ENCODE data around the gene SLC8A1.
A peak's percentile ranks its signal among the peaks of the same experiment; 100 is the strongest.

The SLC8A1 gene

GRCh38 chr2:40150266-40150665 lies 301.6 kb downstream of the SLC8A1 start:
- no peak for DNase-seq (ENCODE audit: low spot score)

- no peak for DNase-seq (ENCODE audit: low spot score)
These were observed 303.6 kb downstream of the SLC8A1 start for GRCh38 chr2:40148334-40148733.

GRCh38 chr2:40147360-40147759 lies 304.5 kb downstream of the SLC8A1 start:
- no peak for DNase-seq (ENCODE audit: low spot score)

- no peak for DNase-seq (ENCODE audit: low spot score)
These were observed 307.9 kb downstream of the SLC8A1 start for GRCh38 chr2:40144022-40144421.

- no peak for DNase-seq (ENCODE audit: low spot score)
These were observed 313.6 kb downstream of the SLC8A1 start for GRCh38 chr2:40138314-40138713.

- DNase-seq (ENCODE audit: low spot score): no peak
These were observed 320.7 kb downstream of the SLC8A1 start for GRCh38 chr2:40131081-40131704.

GRCh38 chr2:40130251-40130994 lies 321.5 kb downstream of the SLC8A1 start:
- peak; percentile 31 for DNase-seq (ENCODE audit: low spot score)

GRCh38 chr2:40129725-40130124 lies 322.2 kb downstream of the SLC8A1 start:
- no peak for DNase-seq (ENCODE audit: low spot score)

GRCh38 chr2:40128796-40129195 lies 323.1 kb downstream of the SLC8A1 start:
- no peak for DNase-seq (ENCODE audit: low spot score)

- DNase-seq (ENCODE audit: low spot score): peak; percentile 74
These were observed 323.9 kb downstream of the SLC8A1 start for GRCh38 chr2:40127890-40128557.

- DNase-seq (ENCODE audit: low spot score): no peak
These were observed 324.7 kb downstream of the SLC8A1 start for GRCh38 chr2:40127146-40127545.

GRCh38 chr2:40126006-40126405 lies 325.9 kb downstream of the SLC8A1 start:
- no peak for DNase-seq (ENCODE audit: low spot score)

GRCh38 chr2:40123746-40124145 lies 328.1 kb downstream of the SLC8A1 start:
- DNase-seq (ENCODE audit: low spot score): no peak

GRCh38 chr2:40123326-40123725 lies 328.6 kb downstream of the SLC8A1 start:
- peak; percentile 27 for DNase-seq (ENCODE audit: low spot score)

- no peak for DNase-seq (ENCODE audit: low spot score)
These were observed 330.9 kb downstream of the SLC8A1 start for GRCh38 chr2:40120957-40121356.

- no peak for DNase-seq (ENCODE audit: low spot score)
These were observed 331.9 kb downstream of the SLC8A1 start for GRCh38 chr2:40120026-40120425.

GRCh38 chr2:40118622-40119021 lies 333.3 kb downstream of the SLC8A1 start:
- DNase-seq (ENCODE audit: low spot score): no peak

- no peak for DNase-seq (ENCODE audit: low spot score)
These were observed 336.0 kb downstream of the SLC8A1 start for GRCh38 chr2:40115894-40116293.

GRCh38 chr2:40115348-40115747 lies 336.5 kb downstream of the SLC8A1 start:
- DNase-seq (ENCODE audit: low spot score): no peak

- DNase-seq (ENCODE audit: low spot score): no peak
These were observed 337.9 kb downstream of the SLC8A1 start for GRCh38 chr2:40113997-40114396.

GRCh38 chr2:40113272-40113968 lies 338.5 kb downstream of the SLC8A1 start:
- DNase-seq (ENCODE audit: low spot score): no peak

- DNase-seq (ENCODE audit: low spot score): no peak
These were observed 342.5 kb downstream of the SLC8A1 start for GRCh38 chr2:40109381-40109780.

GRCh38 chr2:40108851-40109250 lies 343.0 kb downstream of the SLC8A1 start:
- DNase-seq (ENCODE audit: low spot score): no peak
